Head of caudate nucleus (tissue), 42 donors: ENCODE data around the gene RGL3.
"Not testable (repeated sequence)": the region's sequence is repeated elsewhere in the genome, so short reads cannot be mapped to it uniquely, and the experiment has no call there.

Source experiments
- DNase-seq, 42 donors: peaks; one replicate each; pipeline versions ENCODE4 v3.0.0 to v3.0.0-alpha.2; 2020 to 2021; ENCODE audit warnings: mixed read lengths in 7 of 42
- intact Hi-C: fragments of 100-400 bp; cut with DNase I; formaldehyde crosslinking; loops from one replicate; pipeline ENCODE4 v1.15.0; 2022

RGL3 gene

DNA sequence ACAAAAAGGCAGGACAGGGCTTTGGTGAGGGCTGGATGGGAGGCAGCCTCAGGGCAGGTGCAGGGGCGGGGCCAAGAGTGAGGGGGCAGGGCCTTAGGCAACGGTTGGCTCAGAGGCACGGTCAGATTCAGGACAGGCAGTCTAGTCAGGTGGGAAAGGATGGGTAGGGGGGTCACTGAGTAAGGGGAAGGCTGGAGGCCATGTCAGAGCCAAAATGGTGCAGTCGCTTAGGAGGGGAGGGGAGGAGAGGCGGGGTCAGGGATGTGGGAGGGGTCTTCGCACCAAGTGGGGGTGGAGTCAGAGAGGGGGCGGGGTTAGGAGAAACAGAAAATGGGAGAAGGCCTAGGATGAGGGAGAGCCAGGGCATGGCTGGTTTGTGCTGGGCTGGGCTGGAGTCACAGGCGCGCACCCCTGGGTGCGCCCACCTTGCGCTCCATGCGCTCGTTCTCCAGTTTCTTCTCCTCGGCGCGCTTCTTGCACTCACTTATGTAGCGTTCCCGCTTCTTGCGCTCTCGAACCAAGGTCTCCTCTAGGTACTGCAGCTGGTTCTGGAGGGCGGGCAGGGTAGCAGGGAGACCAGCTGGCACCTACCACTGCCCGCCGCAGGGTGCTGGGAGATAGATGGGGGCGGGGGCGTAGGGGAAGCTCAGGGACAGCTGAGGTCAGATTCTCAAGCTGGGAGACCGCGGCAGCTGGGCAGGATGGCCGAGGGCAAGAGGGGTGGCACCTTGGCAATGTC, 6.8 kb upstream of the RGL3 start:
- intact Hi-C loops = no loop called here

DNA sequence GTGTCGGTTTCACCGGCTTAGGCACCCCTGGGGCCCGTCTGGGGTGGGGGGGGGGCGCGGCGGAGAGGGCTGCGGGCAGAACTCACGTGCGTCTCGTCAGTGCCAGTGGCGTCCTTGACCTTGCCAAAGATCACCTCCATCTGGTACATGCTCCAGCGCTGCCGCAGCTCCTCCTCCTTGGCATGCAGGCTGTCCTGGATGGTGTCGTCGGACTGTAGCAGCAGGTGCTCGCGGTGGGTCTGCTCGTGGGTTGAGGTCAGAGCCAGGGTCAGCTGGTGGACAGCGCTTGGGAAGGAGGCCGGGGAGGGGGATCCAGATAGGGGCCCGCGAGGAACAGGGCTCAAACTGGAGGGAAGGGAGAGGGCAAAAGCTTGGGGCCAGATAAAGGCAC, 4.7 kb upstream of the RGL3 start:
- no peak for DNase-seq
- intact Hi-C loops = no loop called here

More for the DNA sequence above, 6.8 kb upstream of the RGL3 start:
- DNase-seq = no peak

DNA sequence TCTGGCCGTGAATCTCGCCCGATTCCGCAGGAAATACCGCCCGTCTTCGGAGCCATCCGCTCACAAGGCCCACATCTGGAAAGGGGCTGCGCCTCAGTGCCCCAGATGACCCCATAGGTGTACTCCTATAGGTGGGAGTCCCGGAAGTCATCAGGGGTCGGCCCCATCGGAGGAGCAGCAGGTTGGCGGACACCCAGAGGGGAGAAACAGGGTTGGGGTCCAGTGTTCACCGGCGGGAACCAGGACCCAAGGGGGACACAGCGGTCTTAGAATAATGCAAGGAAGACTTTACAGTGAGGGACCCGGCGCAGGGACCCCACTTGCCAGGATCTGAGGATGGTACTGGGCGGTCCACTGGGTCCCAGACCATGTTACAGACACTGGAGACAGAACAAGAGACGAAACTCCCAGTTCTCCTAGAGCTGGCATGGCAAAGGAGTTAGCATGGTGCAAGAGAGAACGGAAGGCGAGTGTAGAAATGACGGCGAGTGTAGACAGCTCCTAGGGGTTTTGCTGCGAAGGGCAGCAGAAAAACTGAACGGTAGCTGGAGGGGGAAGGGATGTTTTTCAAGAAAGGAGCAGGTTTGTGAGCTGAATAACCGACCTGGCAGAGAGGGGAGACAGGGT, 4.2 kb upstream of the RGL3 start:
- intact Hi-C loops = no loop called here
- no peak for DNase-seq

DNA sequence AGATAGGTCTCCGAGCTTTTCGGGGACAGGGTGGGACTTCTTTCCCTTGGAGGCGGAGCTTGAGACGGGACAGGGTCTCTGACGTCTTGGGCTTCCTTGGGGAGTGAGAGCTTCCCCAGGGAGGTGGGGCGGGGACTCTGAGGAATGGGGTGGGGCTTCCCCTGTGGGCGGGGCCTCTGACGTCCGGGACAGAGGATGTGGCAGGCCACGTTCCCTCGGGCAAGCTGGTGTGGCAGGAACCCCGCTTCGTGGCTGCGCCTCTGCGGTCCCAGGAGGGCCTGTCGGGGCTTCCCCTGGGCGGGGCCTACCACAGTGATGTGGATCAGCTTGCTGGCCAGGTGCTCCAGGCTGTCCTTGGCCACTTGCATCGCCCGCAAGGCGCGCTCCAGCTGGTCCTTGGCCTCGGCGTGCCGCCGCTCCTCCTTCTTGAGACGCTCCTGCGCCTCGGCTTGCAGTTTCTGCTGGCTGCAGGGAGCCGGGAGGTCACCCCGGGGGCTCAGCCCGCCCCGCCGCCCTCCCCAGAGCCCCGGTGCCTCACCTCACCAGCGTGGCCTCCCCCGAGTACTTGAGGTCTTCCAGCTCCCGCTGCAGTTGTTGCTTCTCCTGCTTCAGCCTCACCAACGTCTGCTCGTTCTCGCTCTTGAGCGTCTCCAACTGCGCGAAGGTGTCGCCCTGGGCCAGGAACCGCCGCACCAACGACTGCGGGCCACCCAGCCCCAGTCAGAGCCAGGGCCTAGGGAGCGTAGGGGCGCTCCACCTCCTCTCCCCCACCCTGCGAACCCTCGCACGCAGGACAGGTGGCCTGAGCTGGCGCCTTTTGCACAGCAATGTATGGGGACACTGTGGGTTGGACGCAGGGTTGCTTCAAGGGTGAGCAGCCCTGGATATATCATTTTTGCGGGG, 3.3 kb upstream of the RGL3 start:
- intact Hi-C loops = no loop called here
- peak in 40 of 42 donors; percentile 21 to 75 (median 55) for DNase-seq

DNA sequence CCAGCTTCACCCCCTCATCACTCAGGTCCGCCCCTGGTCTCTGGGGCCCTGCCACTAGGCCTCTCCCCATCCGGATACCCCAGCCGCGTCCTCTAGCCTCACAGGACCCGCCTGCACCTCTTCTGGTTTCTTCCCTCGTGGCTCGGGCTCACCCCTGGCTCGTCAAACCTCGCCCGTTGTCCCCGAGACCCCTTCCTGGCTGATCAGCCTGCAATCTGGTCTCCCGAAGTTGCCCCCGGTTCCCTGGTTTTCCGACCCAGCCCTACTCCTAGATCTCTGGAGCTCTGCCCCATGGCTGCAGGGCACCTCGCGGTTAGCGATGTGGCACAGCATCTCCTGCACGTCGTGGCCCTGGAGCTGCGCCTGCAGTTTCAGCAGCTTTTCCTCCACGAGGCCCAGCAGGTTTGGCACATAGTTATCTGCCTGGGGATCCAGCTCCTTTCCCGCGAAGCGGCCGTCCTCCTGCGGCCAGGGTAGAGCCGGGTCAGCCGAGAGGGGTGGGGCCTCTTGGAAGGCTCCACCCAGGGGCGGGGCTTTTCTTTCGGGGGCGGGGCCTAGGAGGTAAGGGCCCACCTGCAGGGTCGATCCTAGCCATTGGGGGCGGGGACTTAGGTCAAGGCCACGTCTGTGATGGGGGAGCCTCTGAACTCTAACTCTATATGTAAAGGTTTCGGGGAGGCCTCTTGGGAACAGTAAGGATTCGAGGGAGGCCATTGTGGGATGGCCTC, 2.4 kb upstream of the RGL3 start:
- intact Hi-C loops = no loop called here
- DNase-seq = peak in 6 of 42 donors; percentile 15 to 57 (median 35)

DNA sequence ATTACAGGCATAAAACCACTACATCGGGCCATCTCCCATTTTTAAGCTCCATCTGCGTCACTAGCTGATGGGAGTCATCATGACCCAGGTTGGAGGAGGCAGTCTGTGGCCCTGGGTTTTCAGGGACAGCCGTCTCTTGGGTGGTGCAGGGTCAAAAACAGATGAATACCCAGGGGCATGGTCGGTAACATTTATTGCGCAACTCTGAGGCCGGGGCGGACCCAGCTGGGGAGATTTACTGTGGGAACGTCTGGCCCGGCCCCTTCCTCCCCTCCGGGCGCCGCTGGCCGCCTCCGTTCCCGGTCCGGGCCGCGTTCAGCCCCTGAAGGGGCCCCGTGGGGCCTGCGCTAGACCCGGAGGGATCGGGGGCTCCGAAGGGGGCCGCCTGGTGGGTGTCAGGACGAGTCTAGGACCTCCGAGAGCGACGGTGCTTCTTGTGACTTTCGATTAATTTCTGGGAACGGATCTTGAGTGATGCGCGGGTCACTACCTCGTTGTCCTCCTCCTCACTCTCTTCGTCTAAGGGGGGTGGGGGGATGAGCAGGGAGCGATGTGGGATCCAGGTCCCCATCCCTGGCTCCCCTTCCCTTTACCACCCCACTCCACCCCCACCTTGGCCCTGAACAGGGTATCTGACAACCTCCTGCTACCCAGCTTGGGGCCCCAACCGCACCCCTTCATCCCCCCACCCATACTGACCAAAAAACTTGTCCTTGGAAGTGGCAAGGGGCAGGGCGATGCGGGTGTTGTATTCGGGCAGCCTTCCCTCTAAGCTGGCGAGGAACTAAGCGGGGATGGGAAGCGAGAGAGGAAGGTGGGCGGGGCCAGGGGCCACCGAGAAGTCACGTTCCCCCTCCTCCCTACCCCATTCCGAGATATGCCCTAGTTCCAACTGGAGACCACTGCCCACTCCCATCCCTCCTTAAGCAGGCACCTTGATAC, 1.6 kb upstream of the RGL3 start:
- intact Hi-C loops = no loop called here

DNA sequence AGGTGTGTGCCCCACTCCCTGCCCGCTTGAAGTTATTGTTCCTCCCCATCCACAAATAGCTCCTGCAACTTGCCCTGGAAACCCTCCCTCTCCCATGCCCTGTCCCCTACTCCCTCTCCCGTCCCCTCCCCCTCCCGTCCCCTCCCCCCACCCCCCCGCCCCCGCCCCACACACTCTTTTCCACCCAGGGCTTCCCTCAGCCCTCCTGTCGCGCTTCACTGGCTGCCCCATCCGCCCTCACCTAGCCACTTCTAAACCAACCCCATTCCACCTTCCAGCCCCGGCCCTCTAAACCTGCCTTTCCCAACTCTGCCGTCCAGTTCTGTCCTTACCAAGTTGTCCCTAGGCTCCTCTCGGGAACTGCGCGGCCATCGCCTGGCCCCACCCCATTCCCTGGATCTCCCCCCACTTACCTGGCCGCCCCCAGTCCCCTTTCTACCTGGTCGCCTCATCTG, 993 bp downstream of the RGL3 start:
- DNase-seq = no peak
- intact Hi-C loops = no loop called here

More for the DNA sequence above, 1.6 kb upstream of the RGL3 start:
- peak in 16 of 42 donors; percentile 15 to 58 (median 35) for DNase-seq

DNA sequence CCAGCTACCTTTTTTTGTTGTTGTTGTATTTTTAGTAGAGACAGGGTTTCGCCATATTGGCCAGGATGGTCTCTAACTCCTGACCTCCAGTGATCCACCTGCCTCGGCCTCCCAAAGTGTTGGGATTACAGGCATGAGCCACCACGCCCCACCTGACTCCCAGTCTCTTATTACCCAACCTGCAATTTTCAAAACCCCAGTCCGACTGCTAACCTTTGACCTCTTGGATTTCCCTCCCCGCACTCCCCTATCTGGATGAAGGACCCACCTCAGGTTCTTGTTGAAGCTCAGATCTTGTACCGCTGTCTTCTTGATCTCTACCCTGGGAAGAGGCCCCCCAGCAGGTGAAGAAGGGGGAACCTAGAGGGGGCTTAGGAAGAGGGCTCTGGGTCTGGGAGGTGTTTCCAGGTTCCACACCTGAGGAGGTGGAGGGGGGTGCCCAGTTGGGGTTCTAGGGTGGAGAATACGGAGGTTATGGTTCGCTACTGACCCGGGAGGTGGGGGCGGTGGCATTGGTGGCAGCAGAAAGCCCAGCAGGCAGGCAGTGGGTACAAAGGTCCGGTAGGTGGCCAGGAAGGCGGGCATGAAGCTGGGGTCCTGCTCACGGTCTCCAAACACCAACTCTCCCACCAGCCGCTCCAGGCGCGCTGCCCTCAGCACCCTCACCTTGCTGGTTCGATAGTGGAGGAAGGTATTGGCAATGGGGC, 2.6 kb downstream of the RGL3 start:
- intact Hi-C loops = no loop called here
- no peak for DNase-seq

DNA sequence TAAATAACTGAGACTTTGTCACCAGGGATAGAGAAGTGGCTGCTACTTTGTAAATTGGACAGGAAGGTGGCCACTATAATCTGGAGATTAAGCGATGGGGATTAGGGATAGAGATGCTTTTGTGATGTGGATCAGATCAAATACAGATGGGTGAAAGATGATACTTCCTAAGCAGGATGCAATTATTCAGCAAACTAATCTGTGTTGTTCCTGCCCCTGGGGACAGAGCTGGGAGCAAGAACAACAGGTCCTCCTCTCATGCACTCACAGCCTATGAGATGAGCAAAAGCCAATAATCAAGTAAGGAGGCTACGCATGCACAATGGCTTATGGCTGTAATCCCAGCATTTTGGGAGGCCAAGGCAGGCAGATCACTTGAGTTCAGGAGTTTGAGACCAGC, 4.6 kb downstream of the RGL3 start:
- no peak for DNase-seq
- intact Hi-C loops = no loop called here

DNA sequence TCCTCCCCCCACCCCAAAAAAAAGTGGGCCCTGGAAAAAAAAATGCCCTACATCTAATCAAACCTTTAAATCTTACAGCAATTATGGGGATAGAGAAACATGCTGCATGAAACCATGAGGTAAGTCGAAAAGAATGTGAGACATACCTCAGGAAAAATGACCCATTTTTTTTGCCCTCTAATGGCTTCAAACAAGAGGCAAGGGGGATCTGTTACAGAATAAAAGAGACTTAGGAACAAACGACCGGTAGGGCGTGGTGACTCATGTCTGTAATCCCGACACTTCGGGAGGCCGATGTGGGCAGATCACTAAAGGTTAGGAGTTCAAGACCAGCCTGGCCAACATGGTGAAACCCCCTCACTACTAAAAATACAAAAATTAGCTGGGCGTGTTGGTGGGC, 8.4 kb downstream of the RGL3 start:
- intact Hi-C loops = no loop called here
- no peak for DNase-seq

DNA sequence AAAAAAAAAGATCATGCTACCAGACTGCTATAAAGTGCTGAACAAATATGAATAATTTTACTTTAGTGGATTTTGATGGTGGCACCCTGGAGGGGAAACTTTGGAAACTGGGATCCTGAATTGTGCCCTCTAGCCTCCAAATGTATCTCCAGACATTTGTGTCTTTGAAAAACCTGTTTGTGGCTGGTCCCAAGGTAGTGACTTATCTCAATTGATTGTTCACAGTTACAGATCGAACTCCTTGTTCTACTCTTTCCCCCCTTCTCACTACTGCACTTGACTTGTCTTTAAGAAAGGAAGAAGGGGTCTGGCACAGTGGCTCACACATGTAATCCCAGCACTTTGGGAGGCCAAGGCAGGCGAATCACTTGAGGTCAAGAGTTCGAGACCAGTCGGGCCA, 10.5 kb downstream of the RGL3 start:
- intact Hi-C loops = no loop called here
- DNase-seq = no peak

DNA sequence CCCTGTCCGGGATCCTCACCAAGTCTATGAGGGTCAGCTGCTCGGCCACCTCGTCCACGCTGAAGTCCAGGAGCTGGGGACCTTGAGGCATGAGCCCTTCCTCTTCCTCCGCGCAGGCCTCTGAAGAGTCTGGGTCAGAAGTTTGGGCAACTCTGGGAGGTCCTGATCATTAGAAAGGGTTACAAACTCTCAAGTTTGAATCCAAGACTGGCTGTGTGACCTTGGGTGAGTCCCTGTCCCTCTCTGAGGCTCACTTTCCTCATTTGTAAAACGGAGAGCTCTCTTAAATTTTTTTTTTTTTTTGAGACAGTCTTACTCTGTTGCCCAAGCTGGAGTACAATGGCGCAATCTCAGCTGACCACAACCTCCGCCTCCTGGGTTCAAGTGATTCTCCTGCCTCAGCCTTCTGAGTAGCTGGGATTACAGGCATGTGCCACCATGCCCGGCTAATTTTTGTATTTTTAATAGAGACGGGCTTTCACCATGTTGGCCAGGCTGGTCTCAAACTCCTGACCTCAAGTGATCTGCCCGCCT, 12.3 kb downstream of the RGL3 start:
- DNase-seq, intact Hi-C loops: not testable (repeated sequence)

DNA sequence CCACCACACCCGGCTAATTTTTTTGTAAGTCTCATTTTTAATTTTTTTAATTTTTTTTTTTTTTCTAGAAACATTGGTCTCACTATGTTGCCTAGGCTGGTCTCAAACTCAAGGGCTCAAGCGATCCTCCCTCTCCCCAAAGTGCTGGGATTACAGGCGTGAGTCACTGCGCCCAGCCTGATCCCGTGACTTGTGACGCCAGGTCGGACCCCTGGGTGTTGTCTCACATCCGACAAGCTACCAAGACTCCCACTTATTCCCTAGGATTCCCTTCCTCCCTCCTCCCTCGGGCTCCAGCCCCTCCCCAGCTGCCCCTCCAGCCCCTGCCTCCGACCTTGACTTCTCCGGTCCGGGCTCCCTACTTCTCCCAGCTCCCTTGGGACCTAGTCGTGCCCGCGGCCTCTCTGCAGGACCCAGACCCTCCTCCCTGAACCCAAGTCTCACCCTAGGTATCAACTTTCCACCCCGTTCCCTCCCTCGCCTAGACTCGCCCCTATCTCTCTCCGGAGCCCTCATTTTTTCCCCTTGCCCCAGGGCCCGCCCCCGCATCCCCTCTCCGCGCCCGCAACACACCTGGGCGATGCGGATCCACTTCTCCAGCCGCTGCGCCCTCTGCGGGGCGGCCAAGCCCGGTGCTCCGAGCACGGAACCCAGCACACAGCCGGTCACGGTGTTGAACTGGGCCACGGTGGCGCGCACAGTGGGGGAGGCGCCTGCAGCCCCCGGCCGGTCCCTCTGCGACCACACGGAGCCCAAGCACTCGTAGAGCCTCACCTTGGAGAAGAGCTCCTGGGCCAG, 13.1 kb downstream of the RGL3 start:
- DNase-seq = peak in 10 of 42 donors; percentile 23 to 62 (median 40)
- intact Hi-C loops = no loop called here

DNA sequence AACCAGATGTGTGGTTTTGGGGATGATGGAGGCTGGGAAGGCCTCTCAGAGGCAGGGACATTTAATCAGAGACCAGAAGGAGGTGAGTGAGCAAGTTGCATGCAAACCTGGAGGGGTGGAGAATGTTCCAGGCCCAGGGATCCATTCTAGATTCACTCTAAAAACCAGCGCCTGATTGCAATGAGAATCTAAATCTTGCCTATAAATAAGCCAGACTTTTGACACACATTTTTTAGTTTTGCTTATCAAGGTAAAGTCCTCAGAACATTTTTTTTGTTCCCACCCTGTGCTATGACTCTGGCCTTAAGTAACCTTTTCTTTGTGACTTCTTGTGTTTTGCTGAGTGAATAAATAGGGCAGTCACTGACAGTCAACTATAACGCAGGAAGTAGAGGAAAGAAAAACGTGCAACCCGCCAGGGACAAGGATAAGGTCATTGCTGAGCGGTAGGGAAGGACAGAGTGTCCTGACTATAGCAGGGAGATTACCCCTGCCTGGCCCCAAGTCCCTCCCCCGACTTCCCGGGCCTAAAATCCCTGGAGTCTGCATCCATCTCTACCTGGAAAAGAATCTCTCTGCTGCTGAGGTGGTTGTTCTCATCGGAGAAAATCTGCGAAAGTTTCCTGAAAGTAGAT, 14.4 kb downstream of the RGL3 start:
- DNase-seq = no peak
- intact Hi-C loops = no loop called here

DNA sequence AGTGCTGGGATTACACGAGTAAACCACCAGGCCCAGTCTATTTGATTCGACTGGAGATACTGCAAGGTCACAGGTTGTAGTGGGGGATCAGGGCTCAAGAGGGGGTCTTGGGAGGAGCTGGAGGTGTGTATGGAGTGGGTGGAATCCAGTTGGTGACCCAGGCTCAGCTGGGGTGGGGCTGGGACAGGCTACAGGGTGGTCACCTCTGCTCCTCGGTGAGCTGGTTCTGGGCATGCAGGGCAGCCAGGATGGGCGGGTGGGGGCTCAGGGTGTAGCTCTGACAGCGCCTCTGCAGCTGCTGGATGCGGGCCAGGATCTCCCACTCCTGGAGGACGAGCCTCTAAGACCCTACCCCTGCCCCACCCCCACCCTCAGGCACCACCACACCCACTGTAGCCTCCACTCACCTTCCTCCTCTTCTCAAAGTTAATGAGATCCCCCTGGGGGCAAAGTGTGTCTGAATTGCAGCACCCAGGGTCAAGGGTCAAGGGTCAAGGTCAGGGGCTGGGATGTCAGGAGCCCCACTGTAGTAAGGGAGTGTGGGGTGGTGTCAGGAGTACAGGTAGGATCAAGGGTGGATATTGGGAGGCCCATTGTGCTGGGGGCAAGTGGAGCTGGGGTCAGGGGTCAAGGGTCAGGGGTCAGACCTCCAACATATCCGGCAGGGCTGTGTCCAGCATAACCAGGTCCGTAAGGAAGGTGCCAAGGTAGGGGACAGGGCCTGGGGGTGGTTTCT, 17.1 kb downstream of the RGL3 start:
- DNase-seq = no peak
- intact Hi-C loops = no loop called here
